Suppressor macrophage treated with lipopolysaccharide for 1 hour (primary cell): ENCODE data around the gene PHYHIPL.
A peak's percentile ranks its signal among the peaks of the same experiment; 100 is the strongest.
"Not testable (repeated sequence)": the region's sequence is repeated elsewhere in the genome, so short reads cannot be mapped to it uniquely, and the experiment has no call there.

Source experiments
- DNase-seq, 3 donors: peaks; one replicate each; pipeline ENCODE4 v3.0.0-alpha.2; 2020 to 2022

The PHYHIPL gene

DNA sequence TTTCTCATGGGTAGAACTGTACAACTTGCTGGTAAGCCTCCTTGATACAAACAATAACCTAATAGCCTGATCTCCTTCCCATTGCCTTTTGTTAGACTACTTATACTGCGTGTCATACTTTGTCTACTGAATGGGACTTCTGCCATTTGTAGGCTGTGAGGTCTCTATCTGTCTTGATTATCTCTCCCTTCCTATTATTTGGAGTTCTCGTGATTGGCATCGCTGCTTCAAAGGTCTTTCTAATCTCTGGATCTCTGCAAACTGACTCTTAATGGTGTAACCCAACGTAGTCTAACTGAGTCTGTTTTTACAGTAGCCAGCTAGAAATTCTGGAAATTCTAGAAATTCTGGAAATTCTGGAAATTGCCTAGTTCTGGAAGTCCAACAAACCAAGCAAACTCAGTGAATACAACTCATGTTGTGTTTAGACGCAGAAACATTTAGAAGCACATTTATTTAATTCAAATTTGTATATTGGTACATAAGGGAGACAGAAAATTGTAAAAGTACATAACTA, 29.8 kb downstream of the PHYHIPL start:
- no peak for DNase-seq

DNA sequence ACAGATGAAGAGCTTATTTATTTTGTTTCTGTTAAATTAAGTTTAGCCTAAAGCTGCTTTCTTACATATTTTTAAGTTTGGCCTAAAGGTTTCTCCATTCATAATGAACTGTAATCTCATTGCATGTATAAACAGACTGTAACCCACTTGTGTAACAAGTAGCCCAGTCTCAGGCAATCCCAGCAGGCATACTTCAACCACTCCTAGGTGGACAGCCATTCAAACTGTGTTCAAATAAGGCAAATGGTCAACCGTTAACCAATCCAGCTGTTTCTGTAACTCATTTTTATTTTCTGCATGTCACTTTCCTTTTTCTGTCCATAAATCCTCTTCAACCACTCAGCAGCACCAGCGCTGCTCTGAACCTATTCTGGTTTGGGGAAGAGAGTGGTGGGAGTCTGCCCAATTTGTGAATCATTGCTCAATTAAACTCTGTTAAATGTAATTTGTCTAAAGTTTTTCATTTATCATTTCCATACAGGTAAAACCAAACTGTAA, 35.9 kb downstream of the PHYHIPL start:
- no peak for DNase-seq

DNA sequence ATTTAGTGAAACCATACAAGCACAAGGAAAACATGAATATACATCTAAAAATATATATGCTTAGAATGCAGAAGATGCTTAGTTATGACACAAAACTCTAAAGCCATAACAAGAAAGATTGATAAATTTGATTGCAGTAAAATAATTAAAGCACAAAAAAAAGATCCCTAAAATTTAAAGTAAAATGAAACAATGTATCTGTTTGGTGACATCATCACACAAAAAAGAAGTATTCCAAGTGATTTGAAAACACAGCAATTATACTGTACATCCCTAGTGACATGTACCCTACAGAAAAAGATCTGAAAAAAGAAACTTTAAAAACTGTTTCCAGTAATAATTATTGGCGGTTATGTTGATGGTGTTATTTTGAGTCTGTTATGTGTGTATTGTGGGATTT, 37.7 kb downstream of the PHYHIPL start:
- DNase-seq, result no peak

DNA sequence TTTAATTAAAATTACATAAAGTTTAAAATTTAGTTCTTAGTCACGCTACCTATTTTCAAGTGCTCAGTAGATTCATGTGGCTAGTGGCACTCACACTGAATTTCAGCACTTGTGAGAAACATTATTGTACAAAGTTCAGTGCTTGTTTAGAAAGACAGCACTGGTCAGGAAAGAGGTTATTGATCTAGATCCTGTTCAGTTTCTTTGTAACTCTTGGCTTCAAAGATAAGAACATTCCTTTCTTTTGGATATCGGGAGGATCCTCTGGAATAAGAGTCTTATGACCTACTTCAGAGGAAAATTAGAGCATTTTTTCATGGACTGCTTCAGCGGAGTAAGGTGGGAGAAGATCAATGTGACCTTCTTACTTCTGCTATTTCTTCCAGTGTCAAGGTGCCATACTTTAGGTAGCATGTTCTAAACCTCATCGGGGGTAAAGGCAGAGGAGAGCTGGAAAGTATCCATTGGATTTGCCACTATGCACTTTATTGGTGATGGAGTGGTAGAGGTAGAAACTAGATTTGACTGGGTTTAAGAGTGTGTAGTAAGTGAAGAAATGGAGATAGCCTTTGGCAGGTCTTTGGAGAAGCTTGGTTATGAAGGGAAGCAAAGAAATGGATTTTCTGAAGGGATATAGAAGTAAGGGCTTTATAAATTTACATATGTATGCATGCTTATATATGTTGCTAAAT, 39.9 kb downstream of the PHYHIPL start:
- no peak for DNase-seq

DNA sequence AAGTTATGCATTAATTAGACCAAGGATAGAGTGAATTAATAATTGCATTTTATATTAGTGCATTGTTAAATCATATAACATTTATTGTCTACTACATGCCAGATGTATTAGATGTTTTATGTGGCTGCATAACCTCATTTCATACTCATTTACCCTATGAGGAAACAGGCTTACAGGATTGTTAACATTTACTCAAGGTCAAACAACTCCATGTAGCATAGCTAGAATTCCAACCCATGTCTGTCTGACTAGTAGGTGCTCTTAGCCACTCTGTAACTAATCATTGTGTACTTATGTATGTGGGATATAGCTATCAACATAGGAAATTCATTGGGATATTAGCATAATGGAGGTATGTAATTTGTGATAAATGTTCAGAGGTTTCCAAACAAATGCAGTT, 46.3 kb downstream of the PHYHIPL start:
- DNase-seq, result no peak

DNA sequence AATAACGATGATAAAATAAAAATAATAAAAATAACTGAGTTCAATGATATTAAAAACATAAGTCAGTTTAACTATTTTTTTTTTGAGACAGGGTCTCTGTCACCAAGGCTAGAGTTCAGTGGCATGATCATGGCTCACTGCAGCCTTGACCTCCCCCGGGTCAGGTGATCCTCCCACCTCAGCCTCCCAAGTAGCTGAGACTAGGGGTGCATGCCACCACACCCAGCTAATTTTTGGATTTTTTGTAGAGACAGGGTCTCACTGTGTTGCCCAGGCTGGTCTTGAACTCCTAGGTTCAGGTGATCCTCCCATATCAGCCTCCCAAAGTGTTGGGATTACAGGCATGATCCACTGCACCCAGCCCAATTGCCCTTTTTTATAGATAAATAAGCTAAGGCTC, 47.2 kb downstream of the PHYHIPL start:
- DNase-seq, result not testable (repeated sequence)

DNA sequence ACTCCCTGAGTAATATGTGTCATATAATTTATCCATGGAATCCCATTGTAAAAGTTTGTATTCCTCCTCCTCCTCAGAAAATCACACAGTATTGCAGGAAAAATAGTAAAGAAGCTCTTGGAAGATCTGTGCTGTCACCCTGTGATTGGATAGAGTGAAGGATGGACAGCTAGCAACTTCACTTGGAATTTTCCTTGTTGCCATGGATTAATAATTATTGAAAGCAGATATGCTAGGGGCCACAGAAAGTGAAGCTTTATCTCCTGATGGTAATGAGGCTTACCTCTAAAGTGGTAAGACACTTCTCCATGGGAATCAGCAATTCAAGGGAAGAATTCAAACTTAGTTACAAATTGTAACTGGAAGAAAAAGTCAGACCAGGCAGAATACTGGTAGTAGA, 48.8 kb downstream of the PHYHIPL start:
- no peak for DNase-seq

DNA sequence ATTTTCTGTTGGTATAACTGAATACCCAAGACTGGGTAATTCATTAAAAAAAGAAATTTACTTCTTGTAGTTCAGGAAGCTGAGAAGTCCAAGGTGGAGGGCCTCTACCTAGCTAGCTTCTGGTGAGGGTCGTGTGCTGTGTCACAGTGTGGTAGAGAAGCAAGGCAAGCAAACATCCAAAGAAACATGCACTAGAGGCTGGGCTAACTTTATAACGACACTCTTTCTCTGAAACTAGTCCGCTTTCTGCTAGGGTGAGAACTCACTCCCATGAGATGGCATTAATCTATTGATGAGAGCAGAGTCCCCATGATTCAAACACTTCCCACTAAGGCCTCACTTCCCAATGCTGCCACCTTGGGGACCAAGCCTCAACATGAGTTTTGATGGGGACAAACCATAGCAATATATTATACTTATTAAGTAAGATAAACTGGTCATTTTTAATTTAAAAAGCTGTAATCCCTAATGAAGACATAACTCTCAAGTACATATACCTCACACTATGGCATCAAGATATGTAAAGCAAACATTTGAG, 50.8 kb downstream of the PHYHIPL start:
- no peak for DNase-seq

DNA sequence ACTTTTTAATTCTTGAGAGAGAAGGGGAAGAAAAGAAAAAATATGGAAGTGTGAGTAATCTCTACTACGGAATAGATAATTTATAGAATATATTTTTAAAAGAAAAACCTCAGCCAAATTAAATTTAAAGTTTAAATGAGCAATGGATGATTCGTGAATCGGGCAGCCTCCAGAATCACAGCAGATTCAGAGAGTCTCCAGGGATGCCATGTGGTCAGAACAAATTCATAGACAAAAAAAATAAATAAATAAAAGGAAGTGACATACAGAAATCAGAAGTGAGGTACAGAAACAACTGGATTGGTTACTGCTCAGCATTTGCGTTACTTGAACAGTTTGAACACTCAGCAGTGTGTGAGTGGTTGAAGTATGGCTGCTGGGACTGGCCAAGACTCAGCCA, 53.0 kb downstream of the PHYHIPL start:
- DNase-seq, result no peak

DNA sequence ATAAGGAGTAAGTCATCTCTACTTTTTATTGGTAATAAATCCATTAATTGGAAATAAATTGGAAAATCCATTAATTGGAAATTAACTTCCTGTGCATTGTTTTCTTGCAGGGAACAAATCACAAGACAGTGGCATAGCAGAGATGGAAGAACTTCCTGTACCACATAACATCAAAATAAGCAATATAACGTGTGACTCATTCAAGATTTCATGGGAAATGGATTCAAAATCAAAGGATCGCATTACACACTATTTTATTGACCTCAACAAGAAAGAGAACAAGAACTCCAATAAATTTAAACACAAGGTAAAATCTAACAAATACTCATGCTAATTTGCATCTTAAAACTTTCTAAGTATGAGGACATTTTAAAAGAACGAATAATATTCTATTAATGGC, 57.8 kb downstream of the PHYHIPL start:
- DNase-seq, result no peak

DNA sequence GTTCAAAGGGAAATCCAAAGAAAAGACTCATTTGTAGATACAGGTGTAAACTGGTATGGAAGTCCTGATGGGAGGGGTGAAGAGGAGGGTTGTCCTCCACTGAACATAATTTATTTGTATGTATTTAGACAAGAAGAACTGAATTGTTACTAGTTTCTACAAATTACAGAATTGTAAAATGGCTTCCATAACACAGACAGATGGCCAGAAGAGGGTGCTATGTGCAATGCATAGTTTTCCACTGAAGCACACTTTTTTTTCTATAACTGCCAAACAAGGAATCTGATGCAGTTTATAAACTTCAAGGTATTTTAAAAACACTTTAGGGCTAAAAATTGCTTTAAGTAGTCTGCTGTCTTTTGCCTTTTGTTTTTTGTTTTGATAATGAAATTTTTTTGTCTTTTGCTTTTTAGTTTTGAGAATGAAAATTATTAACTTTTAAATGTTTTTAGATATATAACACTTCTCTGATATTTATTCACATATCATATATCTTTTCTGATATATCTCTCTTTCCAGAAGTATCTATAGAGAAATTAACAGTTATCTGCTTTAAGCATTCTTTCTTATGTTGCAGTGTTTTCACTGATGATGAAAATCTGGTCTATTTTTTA, 58.5 kb downstream of the PHYHIPL start:
- DNase-seq, result peak; percentile 13 to 29 (median 23)

DNA sequence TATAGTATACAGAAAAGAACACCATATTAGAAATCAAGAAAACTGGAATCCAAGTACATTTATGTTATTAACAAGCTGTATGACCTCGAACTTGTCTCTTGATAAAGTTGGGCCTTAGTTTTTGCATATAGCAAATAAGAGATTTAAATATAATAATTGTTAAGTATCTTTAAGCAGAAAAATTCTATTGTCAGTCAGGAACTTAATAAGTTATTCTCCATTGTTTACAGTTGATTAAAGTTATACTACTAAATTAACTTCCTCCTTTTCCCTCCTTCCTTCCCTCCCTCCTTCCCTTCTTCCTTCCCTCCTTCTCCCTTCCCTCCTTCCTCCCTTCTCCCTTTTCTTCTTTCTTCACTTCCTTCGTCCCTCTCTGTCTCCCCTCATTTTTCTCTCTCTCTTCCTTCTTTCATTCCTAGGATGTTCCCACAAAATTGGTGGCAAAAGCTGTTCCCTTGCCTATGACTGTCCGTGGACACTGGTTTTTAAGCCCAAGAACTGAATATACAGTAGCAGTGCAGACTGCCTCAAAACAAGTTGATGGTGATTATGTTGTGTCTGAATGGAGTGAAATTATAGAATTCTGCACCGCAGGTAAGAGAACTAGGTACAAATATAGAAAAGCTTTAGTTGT, 59.7 kb downstream of the PHYHIPL start:
- DNase-seq, result no peak

DNA sequence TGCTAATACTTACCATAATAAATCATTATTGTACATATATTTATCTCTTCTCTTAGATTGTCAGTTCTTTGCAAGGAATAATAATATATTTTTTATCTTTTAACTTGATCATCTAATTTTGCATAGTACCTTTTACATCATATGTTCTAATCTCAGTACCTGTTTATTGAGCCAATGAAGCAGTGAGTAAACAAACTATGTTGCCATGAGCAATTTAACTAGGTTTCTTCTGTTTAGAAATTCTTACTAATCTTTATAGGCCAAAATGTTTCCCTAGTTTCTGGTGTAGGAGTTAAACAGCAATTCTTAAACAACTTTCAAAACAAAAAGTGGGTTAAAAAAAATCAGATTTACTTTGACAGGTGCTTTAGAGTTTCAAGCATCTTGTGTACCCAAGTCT, 61.3 kb downstream of the PHYHIPL start:
- no peak for DNase-seq

DNA sequence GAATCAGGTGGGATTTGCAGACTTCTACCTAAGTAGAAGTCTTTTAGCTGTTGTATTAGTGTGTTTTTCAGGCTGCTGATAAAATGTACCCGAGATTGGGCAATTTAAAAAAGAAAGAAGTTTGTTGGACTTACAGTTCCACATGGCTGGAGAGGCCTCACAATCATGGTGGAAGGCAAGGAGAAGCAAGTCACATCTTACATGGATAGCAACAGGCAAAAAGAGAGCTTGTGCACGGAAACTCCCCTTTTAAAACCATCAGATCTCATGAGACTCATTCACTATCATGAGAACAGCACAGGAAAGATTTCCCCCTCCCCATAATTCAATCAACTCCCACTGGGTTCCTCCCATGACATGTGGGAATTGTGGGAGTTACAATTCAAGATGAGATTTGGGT, 62.7 kb downstream of the PHYHIPL start:
- DNase-seq, result not testable (repeated sequence)

DNA sequence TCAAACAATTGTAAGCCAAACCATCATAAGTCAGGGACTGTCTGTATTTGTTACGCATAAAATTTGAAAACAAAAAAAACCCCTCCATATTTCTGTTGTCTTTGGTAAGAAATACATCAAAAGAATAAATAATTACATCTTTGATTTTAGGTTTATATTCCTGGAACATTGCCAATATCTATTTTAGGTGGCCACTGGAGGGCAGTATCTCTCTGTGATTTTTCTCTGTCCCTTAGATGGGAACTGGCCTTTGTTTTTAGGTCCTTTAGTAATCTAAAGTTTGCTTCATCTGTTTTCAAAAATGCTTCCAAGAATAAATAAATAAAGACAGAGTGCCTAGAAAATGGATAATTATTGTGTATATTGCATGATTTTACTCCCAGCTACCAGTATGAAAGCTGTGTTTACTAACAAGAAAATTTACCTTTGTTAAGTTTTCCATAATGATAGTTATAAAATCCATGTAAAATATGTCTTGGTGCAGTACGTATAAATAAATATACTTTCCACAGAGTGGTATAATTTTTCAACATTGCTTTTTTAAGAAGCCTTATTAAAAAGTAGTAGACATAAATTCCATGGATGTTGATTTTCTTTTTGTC, 64.2 kb downstream of the PHYHIPL start:
- peak; percentile 55 to 70 (median 63) for DNase-seq

DNA sequence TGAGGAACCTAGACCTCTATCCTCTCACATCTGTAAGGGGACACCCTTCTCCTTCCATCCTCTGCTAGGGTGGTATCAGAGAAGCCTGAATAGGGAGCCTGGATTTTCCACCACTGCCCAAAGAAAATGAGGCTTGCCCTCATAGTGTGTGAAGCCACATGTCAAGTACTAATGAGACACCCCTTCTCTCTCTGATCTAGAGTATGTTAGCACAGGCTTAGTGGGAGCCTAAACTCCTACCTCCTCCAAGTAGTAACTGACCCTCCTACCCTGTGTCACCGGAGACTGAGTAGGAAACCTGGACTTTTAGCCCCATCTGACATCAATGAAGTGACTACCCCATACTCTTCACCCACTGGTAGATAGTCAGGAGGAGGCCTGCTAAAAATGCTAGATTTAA, 65.6 kb downstream of the PHYHIPL start:
- no peak for DNase-seq

DNA sequence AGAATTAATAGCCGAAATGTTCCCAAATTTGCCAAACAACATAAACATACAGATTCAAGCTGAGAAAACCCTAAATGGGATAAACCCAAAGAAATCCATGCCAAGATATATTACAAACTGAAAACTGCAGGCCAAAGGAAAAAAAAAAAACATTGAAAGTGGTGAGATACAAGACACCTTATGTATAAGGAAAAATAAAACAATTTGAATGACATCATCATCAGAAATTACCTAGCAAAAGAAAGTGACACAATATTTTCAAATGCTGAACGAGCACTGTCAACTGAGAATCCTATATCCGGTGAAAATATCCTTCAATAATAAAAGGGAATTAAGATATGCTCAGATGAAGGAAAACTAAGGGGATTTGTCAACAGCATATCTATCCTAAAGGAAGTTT, 66.5 kb downstream of the PHYHIPL start:
- no peak for DNase-seq

DNA sequence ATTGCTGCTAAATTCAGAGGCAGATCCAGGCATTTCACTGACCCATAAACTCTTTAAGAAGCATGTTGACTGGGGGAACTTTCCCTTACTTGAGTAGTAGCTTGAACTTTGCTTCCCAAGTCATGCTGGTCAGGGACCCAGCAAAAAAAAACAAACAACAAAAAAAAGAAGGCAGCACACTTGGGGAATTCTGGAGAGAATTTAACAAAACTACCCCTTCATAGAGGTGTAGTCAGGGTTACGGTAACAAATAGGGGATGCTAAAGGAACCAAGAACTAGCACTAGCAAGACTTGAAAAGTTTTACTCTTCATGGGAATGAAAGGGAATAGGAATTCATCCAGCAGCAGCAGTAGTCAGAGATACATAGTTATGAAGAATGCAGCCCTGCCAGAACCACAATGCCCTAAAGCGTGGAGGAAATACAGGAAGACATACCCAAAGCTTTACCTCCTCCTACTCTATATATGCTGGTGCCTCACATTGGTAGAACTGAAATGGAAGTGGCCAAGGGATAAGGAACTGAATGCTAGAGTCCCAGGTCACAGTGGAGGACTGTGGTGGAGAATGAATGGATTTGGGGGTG, 67.3 kb downstream of the PHYHIPL start:
- DNase-seq, result no peak

DNA sequence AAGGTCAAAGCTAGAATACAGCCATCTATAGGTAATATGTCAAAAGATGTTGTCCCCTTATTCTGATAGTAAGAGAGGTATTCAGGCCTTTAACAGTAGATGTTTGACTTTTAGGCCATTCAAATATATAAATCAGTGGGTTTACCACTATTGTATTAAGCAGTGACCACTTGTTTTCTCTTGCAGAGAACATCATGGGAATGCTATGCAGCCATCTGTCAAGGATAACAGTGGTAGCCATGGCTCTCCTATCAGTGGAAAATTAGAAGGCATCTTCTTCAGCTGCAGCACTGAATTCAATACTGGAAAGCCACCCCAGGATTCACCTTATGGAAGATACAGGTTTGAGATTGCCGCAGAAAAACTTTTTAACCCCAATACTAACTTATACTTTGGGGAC, 68.4 kb downstream of the PHYHIPL start:
- DNase-seq, result no peak

DNA sequence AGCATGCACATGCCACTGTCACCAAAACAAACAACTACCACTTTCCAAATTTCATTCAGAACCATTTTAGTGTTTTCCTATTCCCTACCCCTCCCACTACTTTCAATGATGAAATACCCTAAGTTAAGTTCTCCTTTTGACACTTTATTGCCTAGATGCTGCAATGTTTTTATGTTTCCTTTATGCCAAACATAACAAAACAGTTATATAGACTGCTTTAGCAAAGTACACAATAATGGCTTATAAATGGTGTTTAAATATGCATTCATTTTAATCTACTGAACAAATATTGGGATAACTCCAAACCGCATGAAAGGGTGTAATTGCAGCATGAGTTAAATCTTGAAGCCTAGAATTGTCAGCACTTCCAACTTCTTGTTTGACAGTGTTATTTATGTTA, 69.2 kb downstream of the PHYHIPL start:
- peak; percentile 18 to 31 (median 18) for DNase-seq

DNA sequence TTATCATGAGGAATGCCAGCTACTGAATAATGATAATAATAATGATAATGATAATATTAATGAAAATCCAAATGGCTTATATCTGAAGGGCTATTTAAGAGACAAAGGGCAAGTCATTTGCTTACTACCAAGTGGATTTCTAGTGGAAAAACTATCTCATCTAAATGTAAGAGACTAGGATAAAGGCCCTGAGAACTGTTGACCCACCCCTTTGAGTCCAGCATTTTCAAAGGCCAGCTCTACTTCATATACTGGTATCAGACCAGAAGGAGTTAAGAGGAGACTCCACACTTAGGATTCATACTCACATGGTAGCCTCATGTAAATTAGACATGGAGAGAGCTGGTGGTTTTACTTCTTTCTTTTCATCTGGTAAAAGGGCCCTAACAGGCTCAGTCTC, 76.0 kb downstream of the PHYHIPL start:
- no peak for DNase-seq

DNA sequence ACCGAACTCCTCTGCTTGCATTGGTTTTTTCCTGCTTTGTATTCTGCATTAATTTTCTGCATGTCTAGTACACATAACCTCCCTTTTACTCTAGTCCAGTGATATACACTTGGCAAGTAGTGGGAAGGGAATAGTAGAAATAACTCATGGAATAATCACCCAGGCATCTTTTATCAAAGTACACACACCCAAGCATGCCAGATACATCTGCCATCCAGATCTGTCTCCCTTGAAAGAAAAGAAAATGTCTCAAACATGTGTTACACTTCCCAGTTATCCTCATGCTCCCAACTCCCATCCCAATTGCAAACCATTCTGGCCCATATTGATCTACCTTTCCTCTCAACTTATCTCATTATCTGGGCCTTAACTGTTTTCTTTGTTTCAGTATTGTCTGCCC, 79.0 kb downstream of the PHYHIPL start:
- no peak for DNase-seq

DNA sequence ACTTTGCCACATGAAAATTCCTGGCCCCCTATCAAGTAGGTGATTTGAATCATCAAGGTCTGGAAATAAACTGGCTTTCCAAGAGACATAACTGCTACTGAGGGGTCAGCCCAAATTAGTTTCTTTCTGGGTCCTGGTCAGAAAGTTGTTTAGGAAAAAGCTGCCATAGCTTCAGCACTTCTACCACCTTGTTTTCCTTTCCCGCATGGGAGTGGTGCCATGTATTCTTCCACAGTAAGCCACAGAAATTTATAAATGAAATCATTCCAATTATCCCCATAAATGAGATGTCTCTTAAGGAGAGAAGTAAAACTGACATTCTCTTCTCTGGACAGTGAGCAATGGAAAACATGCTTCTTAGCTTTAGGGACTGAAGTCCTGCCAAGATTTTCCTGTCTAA, 80.8 kb downstream of the PHYHIPL start:
- no peak for DNase-seq
